Thyroid gland (tissue), 4 donors: Measurements from ENCODE around the gene NFAM1. TPM values are rescaled to one million over a fixed set of nuclear protein-coding genes. Genes with fewer than 3 reads are reported as not detected.

Source experiments
- DNase-seq, 2 donors: peaks; one replicate each; pipeline ENCODE4 v3.0.0-alpha.2; 2019
- H3K27ac ChIP-seq, 3 donors: fragments of 200-600 bp; sonication (generic); 1 replicate in 2 of 3; 2 replicates in 1 of 3; pipeline ENCODE4 v1.5.1; 2016 to 2019; ENCODE audit warnings: mild to moderate bottlenecking in 1 of 3, moderate library complexity in 1 of 3
- H3K27me3 ChIP-seq: fragments of 200-600 bp; sonication (generic); one replicate; pipeline ENCODE4 v1.5.1; 2019
- H3K36me3 ChIP-seq, 2 donors: fragments of 200-600 bp; sonication (generic); one replicate each; pipeline ENCODE4 v1.5.1; 2016 to 2019
- H3K4me1 ChIP-seq, 2 donors: fragments of 200-600 bp; sonication (generic); one replicate each; pipeline ENCODE4 v1.5.1; 2017 to 2019
- H3K4me3 ChIP-seq, 3 donors: fragments of 200-600 bp; sonication (generic); replicated peaks in 1 of 3; 1 replicate in 2 of 3; 2 replicates in 1 of 3; pipeline ENCODE4 v1.5.1; 2016; ENCODE audit warnings: mild to moderate bottlenecking in 1 of 3
- H3K9me3 ChIP-seq: fragments of 200-600 bp; sonication (generic); one replicate; pipeline ENCODE4 v1.5.1; 2017
- CTCF ChIP-seq, 6 experiments: fragments of 200-600 bp in 3 of 6; fragments of 450-650 bp in 3 of 6; sonication (generic) in 3 of 6; IDR thresholded peaks; one replicate each; pipeline ENCODE4 v1.5.1; 2016 to 2019; ENCODE audit warnings: antibody characterized with exemption in 6 of 6, mild to moderate bottlenecking in 2 of 6, inconsistent platforms in 1 of 6, moderate library complexity in 1 of 6
- POLR2A ChIP-seq, 2 donors: fragments of 450-650 bp; IDR thresholded peaks; one replicate each; pipeline ENCODE4 v1.6.1; 2017; ENCODE audit warnings: antibody characterized with exemption in 2 of 2, mild to moderate bottlenecking in 2 of 2, moderate library complexity in 1 of 2
- WGBS, 2 donors: methylation state at CpG; one replicate each; pipeline ENCODE4 v1.1.5; 2017; 5-methylcytosine and 5-hydroxymethylcytosine counted together
- intact Hi-C: fragments of 100-400 bp; cut with DNase I; formaldehyde crosslinking; loops from one replicate; pipeline ENCODE4 v1.15.1; 2023
- total RNA-seq, 4 donors: library from RNA; depleted of rRNA; stranded (reverse); fragments of >200 nt; gene quantifications; one replicate each; pipeline ENCODE4 v1.2.3, GENCODE V29; 2016

The NFAM1 gene
- total RNA-seq, 4 donors from 2014 or later: 0.89 to 1.4 (median 1.2) TPM

GRCh38 chr22:42357634-42358296, 74.4 kb downstream of the NFAM1 start:
- peak in 1 of 6 experiments; percentile 8 for TF ChIP-seq CTCF (IDR thresholded peaks at IDR 0.05)
- TF ChIP-seq POLR2A (IDR thresholded peaks at IDR 0.05): no peak
- intact Hi-C loops: no loop called here
- H3K27me3 ChIP-seq: no peaks in the 10 kb centered on the region
- peak; percentile 94 to 95 for DNase-seq
- H3K27ac ChIP-seq: peak overlapping the region; percentile 8 to 68 (median 56)
- H3K36me3 ChIP-seq: no peaks in the 10 kb centered on the region
- no peaks in the 10 kb centered on the region for H3K9me3 ChIP-seq
- WGBS, 2 donors: 33% methylated on average over 8 of the region's 8 CpGs; no CpG with 5 or more reads in 1 of the 2 donors
- H3K4me3 ChIP-seq: no peak overlapping the region
- peaks cover 5 to 20% of the 10 kb centered on the region in 2 donors for H3K4me1 ChIP-seq

GRCh38 chr22:42357221-42357620, 75.0 kb downstream of the NFAM1 start:
- 76 to 97% methylated on average over 3 of the region's 3 CpGs for WGBS, 2 donors
- intact Hi-C loops: no loop called here
- H3K36me3 ChIP-seq: no peaks in the 10 kb centered on the region
- DNase-seq: no peak
- peaks cover 5 to 20% of the 10 kb centered on the region in 2 donors for H3K4me1 ChIP-seq
- no peak overlapping the region for H3K4me3 ChIP-seq
- H3K27me3 ChIP-seq: no peaks in the 10 kb centered on the region
- H3K27ac ChIP-seq: peak overlapping the region; percentile 8 to 68 (median 43)
- no peaks in the 10 kb centered on the region for H3K9me3 ChIP-seq
- no peak for TF ChIP-seq POLR2A (IDR thresholded peaks at IDR 0.05)
- TF ChIP-seq CTCF (IDR thresholded peaks at IDR 0.05): no peak

- DNase-seq: no peak
- Histone ChIP-seq H3K4me1 (peaks cover 5 to 20% of the 10 kb centered on the region in 2 donors), H3K4me3 (no peak overlapping the region), H3K9me3 (no peaks in the 10 kb centered on the region), H3K27me3 (no peaks in the 10 kb centered on the region), H3K27ac (no peak overlapping the region), H3K36me3 (no peaks in the 10 kb centered on the region)
- intact Hi-C loops: no loop called here
- TF ChIP-seq CTCF (IDR thresholded peaks at IDR 0.05) (no peak), POLR2A (IDR thresholded peaks at IDR 0.05) (no peak)
- 85 to 89% methylated on average over 7 of the region's 7 CpGs for WGBS, 2 donors
These were observed 75.7 kb downstream of the NFAM1 start for GRCh38 chr22:42356533-42356932.

- no peaks in the 10 kb centered on the region for H3K36me3 ChIP-seq
- no peaks in the 10 kb centered on the region for H3K27me3 ChIP-seq
- intact Hi-C loops: no loop called here
These were observed 78.1 kb downstream of the NFAM1 start for GRCh38 chr22:42353883-42354727.

More at GRCh38 chr22:42353883-42354727, 78.1 kb downstream of the NFAM1 start:
- Histone ChIP-seq H3K4me3 (no peak overlapping the region), H3K9me3 (no peaks in the 10 kb centered on the region), H3K27ac (no peak overlapping the region), H3K4me1 (peaks cover 5 to 16% of the 10 kb centered on the region in 2 donors)
- DNase-seq: no peak
- TF ChIP-seq CTCF (IDR thresholded peaks at IDR 0.05) (no peak), POLR2A (IDR thresholded peaks at IDR 0.05) (no peak)
- WGBS, 2 donors: 74 to 75% methylated on average over 10 of the region's 10 CpGs
